AG04450 (cell line): ENCODE data around the gene LNPEP. TPM values are rescaled to one million over a fixed set of nuclear protein-coding genes. Genes with fewer than 3 reads are reported as not detected.

Experiments used
- CTCF ChIA-PET: fragments of 300-600, 350-600 bp; formaldehyde crosslinking; extraction: SDS; loops from one replicate; lab custom pipeline; 2022; ENCODE audit warnings: antibody characterized with exemption, inconsistent platforms; lab: Charles Lee
- POLR2A ChIA-PET: fragments of 350-600 bp; formaldehyde crosslinking; extraction: SDS; loops from one replicate; lab custom pipeline; 2021; ENCODE audit warnings: antibody characterized with exemption, inconsistent platforms; lab: Yijun Ruan, JAX
- DNase-seq: peaks from one replicate; pipeline ENCODE4 v3.0.0-alpha.2; 2011; ENCODE audit warnings: low read depth, low spot score
- H3K27ac ChIP-seq: one replicate; pipeline ENCODE4 v1.5.1; 2012; ENCODE audit warnings: low read depth, low read length, control low read depth
- H3K27me3 ChIP-seq: one replicate; pipeline ENCODE4 v1.6.0; 2012; ENCODE audit warnings: low read length; ENCODE audit not compliant: control insufficient read depth, insufficient read depth
- H3K4me3 ChIP-seq: 2 replicates; pipeline ENCODE4 v1.5.1; 2011; ENCODE audit warnings: mild to moderate bottlenecking, low read depth, low read length, control low read depth
- H3K9me3 ChIP-seq: 2 replicates; pipeline ENCODE4 v1.5.1; 2012; ENCODE audit warnings: low read length; ENCODE audit not compliant: control insufficient read depth, insufficient read depth
- polyA plus RNA-seq: library from polyadenylated mRNA; depleted of rRNA; stranded (reverse); fragments of >200 nt; gene quantifications from 2 replicates; pipeline ENCODE4 v1.2.3, GENCODE V29; 2011
- TF ChIP-seq, protein P1 (sequence below): IDR thresholded peaks from 2 replicates; pipeline ENCODE4 v1.5.1; 2011; ENCODE audit warnings: low read depth, low read length, control low read depth, inconsistent platforms

The LNPEP gene
- polyA plus RNA-seq, 1 experiment: 13.4 TPM

- no peak for DNase-seq
- TF ChIP-seq, protein P1, sequence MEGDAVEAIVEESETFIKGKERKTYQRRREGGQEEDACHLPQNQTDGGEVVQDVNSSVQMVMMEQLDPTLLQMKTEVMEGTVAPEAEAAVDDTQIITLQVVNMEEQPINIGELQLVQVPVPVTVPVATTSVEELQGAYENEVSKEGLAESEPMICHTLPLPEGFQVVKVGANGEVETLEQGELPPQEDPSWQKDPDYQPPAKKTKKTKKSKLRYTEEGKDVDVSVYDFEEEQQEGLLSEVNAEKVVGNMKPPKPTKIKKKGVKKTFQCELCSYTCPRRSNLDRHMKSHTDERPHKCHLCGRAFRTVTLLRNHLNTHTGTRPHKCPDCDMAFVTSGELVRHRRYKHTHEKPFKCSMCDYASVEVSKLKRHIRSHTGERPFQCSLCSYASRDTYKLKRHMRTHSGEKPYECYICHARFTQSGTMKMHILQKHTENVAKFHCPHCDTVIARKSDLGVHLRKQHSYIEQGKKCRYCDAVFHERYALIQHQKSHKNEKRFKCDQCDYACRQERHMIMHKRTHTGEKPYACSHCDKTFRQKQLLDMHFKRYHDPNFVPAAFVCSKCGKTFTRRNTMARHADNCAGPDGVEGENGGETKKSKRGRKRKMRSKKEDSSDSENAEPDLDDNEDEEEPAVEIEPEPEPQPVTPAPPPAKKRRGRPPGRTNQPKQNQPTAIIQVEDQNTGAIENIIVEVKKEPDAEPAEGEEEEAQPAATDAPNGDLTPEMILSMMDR: no peak
- H3K27me3 ChIP-seq: no peaks in the 10 kb centered on the region
- ChIA-PET CTCF (interaction anchor here (1.2 kb wide), 1 partner anchor 63 kb away, joined by 4 read pairs; no protein-coding TSS in a partner anchor), POLR2A (no interaction called here)
- no peaks in the 10 kb centered on the region; the same call in 1 of the 2 replicates for H3K9me3 ChIP-seq
- no peak overlapping the region for H3K4me3 ChIP-seq
- no peak overlapping the region for H3K27ac ChIP-seq
Measured at GRCh38 chr5:96931605-96932004, 4.3 kb upstream of the LNPEP start.

- POLR2A ChIA-PET: no interaction called here
- no peaks in the 10 kb centered on the region for H3K27me3 ChIP-seq
- TF ChIP-seq, protein P1: no peak
- no peak for DNase-seq
- CTCF ChIA-PET: interaction anchor here (1.2 kb wide), 1 partner anchor 63 kb away, joined by 4 read pairs; no protein-coding TSS in a partner anchor
- H3K27ac ChIP-seq: no peak overlapping the region
- no peaks in the 10 kb centered on the region; the same call in 1 of the 2 replicates for H3K9me3 ChIP-seq
- no peak overlapping the region for H3K4me3 ChIP-seq
Measured at GRCh38 chr5:96932026-96932425, 3.9 kb upstream of the LNPEP start.

- peak overlapping the region; percentile 97 for H3K27ac ChIP-seq
- ChIA-PET POLR2A (interaction anchor here (0.5 to 0.9 kb wide), 2 partner anchors 231 to 501 kb away, joined by 3 read pairs; partner anchors contain the start of gene PCSK1), CTCF (interaction anchor here (1.4 kb wide), 1 partner anchor 65 kb away, joined by 5 read pairs; no protein-coding TSS in a partner anchor)
- H3K9me3 ChIP-seq: no peaks in the 10 kb centered on the region; the same call in 1 of the 2 replicates
- peak; percentile 4 for DNase-seq
- H3K27me3 ChIP-seq: no peaks in the 10 kb centered on the region
- TF ChIP-seq, protein P1: no peak
- H3K4me3 ChIP-seq: peak overlapping the region; percentile 88
Measured at GRCh38 chr5:96933764-96934707, 1.8 kb upstream of the LNPEP start.

DNA sequence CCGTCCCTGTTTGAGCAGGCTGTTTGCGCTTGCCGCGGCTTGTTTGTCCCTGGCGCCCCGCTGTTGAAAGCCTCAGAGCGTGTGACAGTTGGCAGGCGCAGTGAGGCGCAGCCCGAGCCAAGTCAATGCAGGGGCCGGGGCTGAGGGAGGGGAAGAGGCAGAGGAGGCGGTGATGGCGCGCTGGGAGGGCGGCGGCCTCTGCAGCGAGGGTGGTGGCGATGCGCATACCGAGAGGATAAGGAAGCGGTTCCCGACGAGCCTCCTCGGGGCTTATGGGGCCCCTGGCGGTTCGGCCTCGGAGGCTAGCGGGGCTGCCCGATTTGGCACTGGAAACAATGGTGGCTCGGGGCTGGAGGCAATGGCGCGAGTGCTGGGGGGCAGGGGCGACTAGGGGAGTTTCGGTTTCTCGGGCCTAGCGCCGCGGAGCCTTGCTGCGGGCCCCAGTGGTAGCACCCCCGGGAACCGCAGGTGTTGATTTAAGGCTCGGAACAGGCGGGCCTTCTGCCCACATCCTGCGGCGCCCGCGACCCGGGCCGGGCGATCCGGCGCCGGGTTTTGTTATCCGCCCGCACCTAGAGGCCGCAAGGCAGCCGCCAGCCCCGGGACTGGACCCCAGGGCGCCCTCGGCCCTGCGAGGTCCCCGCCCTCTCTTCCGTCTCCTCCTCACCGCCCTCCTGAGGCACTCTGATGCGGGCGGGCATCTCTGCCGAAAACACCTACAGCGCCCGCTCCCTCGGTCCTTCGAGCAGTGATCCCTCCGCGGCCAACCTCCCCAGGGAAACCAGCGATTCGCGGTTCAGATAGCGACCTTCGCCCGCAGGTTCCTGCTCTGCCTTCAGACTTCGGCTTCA lies 947 bp upstream of the LNPEP start:
- Histone ChIP-seq H3K9me3 (no peaks in the 10 kb centered on the region; the same call in 1 of the 2 replicates), H3K27ac (peak overlapping the region; percentile 97), H3K4me3 (peak overlapping the region; percentile 88), H3K27me3 (no peaks in the 10 kb centered on the region)
- ChIA-PET CTCF (no interaction called here), POLR2A (interaction anchor here (0.5 kb wide), 1 partner anchor 246 kb away, joined by 5 read pairs; no protein-coding TSS in a partner anchor)
- TF ChIP-seq, protein P1: peak; percentile 26; the same call in 1 of the 2 replicates
- DNase-seq: peak; percentile 83
